Activated CD8-positive, alpha-beta memory T cell treated with anti-CD3 and anti-CD28 coated beads, Interleukin-2, amount 50 U/mL, for 24 hours (primary cell): ENCODE measurements around the gene GPC5.
"Not testable (repeated sequence)": the region's sequence is repeated elsewhere in the genome, so short reads cannot be mapped to it uniquely, and the experiment has no call there.

Source experiments
- DNase-seq: peaks from one replicate; pipeline ENCODE4 v3.0.0-alpha.2; 2020; ENCODE audit errors: extremely low read depth

GPC5 gene

GRCh38 chr13:92656103-92656502 is 1257.7 kb downstream of the GPC5 start:
- no peak for DNase-seq

- DNase-seq = no peak
Measured at GRCh38 chr13:92656648-92657047, 1258.2 kb downstream of the GPC5 start.

- no peak for DNase-seq
Measured at GRCh38 chr13:92657565-92657964, 1259.1 kb downstream of the GPC5 start.

- DNase-seq = no peak
Measured at GRCh38 chr13:92658293-92658692, 1259.9 kb downstream of the GPC5 start.

- no peak for DNase-seq
Measured at GRCh38 chr13:92661406-92661805, 1263.0 kb downstream of the GPC5 start.

- no peak for DNase-seq
Measured at GRCh38 chr13:92668157-92668556, 1269.7 kb downstream of the GPC5 start.

GRCh38 chr13:92670096-92670495 is 1271.7 kb downstream of the GPC5 start:
- DNase-seq = no peak

GRCh38 chr13:92671821-92672220 is 1273.4 kb downstream of the GPC5 start:
- no peak for DNase-seq

- DNase-seq = no peak
Measured at GRCh38 chr13:92676246-92676645, 1277.8 kb downstream of the GPC5 start.

- no peak for DNase-seq
Measured at GRCh38 chr13:92677571-92677970, 1279.2 kb downstream of the GPC5 start.

GRCh38 chr13:92679602-92680001 is 1281.2 kb downstream of the GPC5 start:
- DNase-seq = no peak

GRCh38 chr13:92681239-92681638 is 1282.8 kb downstream of the GPC5 start:
- no peak for DNase-seq

GRCh38 chr13:92682832-92683517 is 1284.6 kb downstream of the GPC5 start:
- DNase-seq = no peak

GRCh38 chr13:92694047-92694446 is 1295.6 kb downstream of the GPC5 start:
- no peak for DNase-seq

GRCh38 chr13:92695827-92696226 is 1297.4 kb downstream of the GPC5 start:
- not testable (repeated sequence) for DNase-seq

- DNase-seq = no peak
Measured at GRCh38 chr13:92716749-92717148, 1318.3 kb downstream of the GPC5 start.

- DNase-seq = no peak
Measured at GRCh38 chr13:92717857-92718256, 1319.4 kb downstream of the GPC5 start.

GRCh38 chr13:92719868-92720267 is 1321.4 kb downstream of the GPC5 start:
- DNase-seq = no peak

GRCh38 chr13:92721620-92722019 is 1323.2 kb downstream of the GPC5 start:
- no peak for DNase-seq

GRCh38 chr13:92727118-92727517 is 1328.7 kb downstream of the GPC5 start:
- DNase-seq = no peak

- no peak for DNase-seq
Measured at GRCh38 chr13:92734068-92734467, 1335.6 kb downstream of the GPC5 start.

- DNase-seq = no peak
Measured at GRCh38 chr13:92734545-92734944, 1336.1 kb downstream of the GPC5 start.

- no peak for DNase-seq
Measured at GRCh38 chr13:92735909-92736308, 1337.5 kb downstream of the GPC5 start.

GRCh38 chr13:92739306-92739818 is 1340.9 kb downstream of the GPC5 start:
- DNase-seq = no peak
